DND-41 (cell line): Measurements from ENCODE around the gene CPA4.

Source experiments
- ATAC-seq: fragments of 200-7000 bp; cut with Tn5 transposase; 3 replicates; pipeline ENCODE4 v1.9.1; 2021; ENCODE audit warnings: low read depth; ENCODE audit not compliant: insufficient read depth
- DNase-seq: peaks from one replicate; pipeline ENCODE4 v3.0.0-alpha.2; 2020
- H2AFZ ChIP-seq: 2 replicates; pipeline ENCODE4 v1.6.0; 2012; ENCODE audit warnings: low read depth, low read length
- H3K27ac ChIP-seq: 2 replicates; pipeline ENCODE4 v1.5.1; 2012; ENCODE audit warnings: low read length, inconsistent platforms
- H3K27me3 ChIP-seq: fragments of 200-600 bp; sonication (generic); 2 replicates; pipeline ENCODE4 v1.6.0; 2012; ENCODE audit warnings: low read length, mild to moderate bottlenecking, inconsistent platforms; ENCODE audit not compliant: insufficient read depth, poor library complexity
- H3K36me3 ChIP-seq: 2 replicates; pipeline ENCODE4 v1.5.1; 2012; ENCODE audit warnings: low read length, inconsistent platforms; ENCODE audit not compliant: insufficient read depth
- H3K4me1 ChIP-seq: 2 replicates; pipeline ENCODE4 v1.5.1; 2012; ENCODE audit warnings: mild to moderate bottlenecking, low read length; ENCODE audit not compliant: insufficient read depth
- H3K4me2 ChIP-seq: 2 replicates; pipeline ENCODE4 v1.6.0; 2012; ENCODE audit warnings: mild to moderate bottlenecking, moderate library complexity, low read length, inconsistent platforms; ENCODE audit not compliant: insufficient read depth
- H3K4me3 ChIP-seq, 2 experiments: fragments of 200-600 bp in 1 of 2; shearing (Covaris generic) in 1 of 2; 2 replicates each; pipeline ENCODE4 v1.5.1; 2012 to 2016; ENCODE audit warnings: inconsistent platforms in 2 of 2, low read length in 2 of 2, mild to moderate bottlenecking in 2 of 2, low read depth in 1 of 2, moderate library complexity in 1 of 2
- H3K79me2 ChIP-seq: 2 replicates; pipeline ENCODE4 v1.6.0; 2012; ENCODE audit warnings: low read length, inconsistent platforms; ENCODE audit not compliant: insufficient read depth
- H3K9ac ChIP-seq: 2 replicates; pipeline ENCODE4 v1.6.0; 2012; ENCODE audit warnings: low read depth, mild to moderate bottlenecking, inconsistent platforms, low read length, moderate library complexity
- H3K9me3 ChIP-seq: 2 replicates; pipeline ENCODE4 v1.5.1; 2012; ENCODE audit warnings: low read length, moderate library complexity, mild to moderate bottlenecking, inconsistent platforms; ENCODE audit not compliant: insufficient read depth, severe bottlenecking
- H4K20me1 ChIP-seq: 2 replicates; pipeline ENCODE4 v1.6.0; 2012; ENCODE audit warnings: low read length; ENCODE audit not compliant: insufficient read depth
- CTCF ChIP-seq: IDR thresholded peaks from 2 replicates; pipeline ENCODE4 v1.5.1; 2012; ENCODE audit warnings: borderline replicate concordance, low read length, moderate library complexity, mild to moderate bottlenecking; ENCODE audit not compliant: poor library complexity, severe bottlenecking; ENCODE audit errors: extremely low read depth
- EZH2 ChIP-seq: IDR thresholded peaks from 3 replicates; pipeline ENCODE4 v1.6.1; 2012; ENCODE audit warnings: borderline replicate concordance, low read depth, mild to moderate bottlenecking, moderate library complexity, low read length, inconsistent platforms; ENCODE audit not compliant: severe bottlenecking

CPA4 gene

GRCh38 chr7:130372402-130373165, 79.6 kb downstream of the CPA4 start:
- no peaks in the 10 kb centered on the region for H3K4me1 ChIP-seq
- no peak overlapping the region for H3K27ac ChIP-seq
- H3K4me3 ChIP-seq, result no peak overlapping the region

More at GRCh38 chr7:130372402-130373165, 79.6 kb downstream of the CPA4 start:
- Histone ChIP-seq H3K36me3 (no peaks in the 10 kb centered on the region), H3K4me2 (no peak overlapping the region), H4K20me1 (no peaks in the 10 kb centered on the region), H2AFZ (no peak overlapping the region), H3K9ac (no peak overlapping the region), H3K9me3 (peaks cover 7% of the 10 kb centered on the region), H3K79me2 (no peaks in the 10 kb centered on the region), H3K27me3 (no peaks in the 10 kb centered on the region)
- ATAC-seq, result no peak
- TF ChIP-seq CTCF (no peak), EZH2 (no peak)
- DNase-seq, result no peak
